HG02610 (cell line): Measurements from ENCODE around the gene GLYAT.
"Not testable (repeated sequence)": the region's sequence is repeated elsewhere in the genome, so short reads cannot be mapped to it uniquely, and the experiment has no call there.

ENCODE experiments used
- ATAC-seq: cut with Tn5 transposase; IDR thresholded peaks from one replicate; pipeline ENCODE4 v1.9.1; 2021; ENCODE audit warnings: mild to moderate bottlenecking, moderate library complexity; ENCODE audit not compliant: unreplicated experiment

GLYAT gene

DNA sequence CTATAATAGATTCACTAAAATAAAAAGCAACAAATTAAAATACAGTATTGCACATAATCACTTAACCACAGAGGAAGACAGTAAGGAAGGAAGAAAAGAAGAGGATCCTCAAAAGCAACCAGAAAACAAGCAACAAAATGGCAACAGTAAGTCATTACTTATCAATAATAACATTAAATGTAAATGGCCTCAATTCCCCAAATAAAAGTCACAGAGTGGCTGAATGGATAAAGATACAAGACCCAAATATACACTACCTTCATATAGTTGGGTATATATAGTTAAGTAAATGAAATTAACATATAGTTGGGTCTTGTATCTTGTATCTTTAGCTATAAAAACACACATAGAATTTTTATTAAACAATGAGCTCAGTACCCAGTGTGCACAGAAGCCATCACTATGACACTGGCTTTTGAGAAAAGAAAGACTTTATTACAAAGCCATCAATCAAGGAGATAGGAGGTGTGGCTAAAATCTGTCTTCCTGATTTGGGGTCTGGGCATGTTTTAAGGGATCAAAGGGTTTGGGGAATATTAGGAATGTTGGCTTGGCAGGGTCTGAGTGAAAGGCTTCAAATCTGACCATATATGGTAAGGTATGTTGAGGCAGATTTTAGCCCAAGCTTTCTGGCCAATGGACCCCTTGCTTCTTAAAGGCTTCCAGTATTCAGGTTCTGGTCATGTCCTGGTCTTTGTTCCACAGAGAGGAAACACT is 13.4 kb upstream of the GLYAT start:
- ATAC-seq, result no peak

DNA sequence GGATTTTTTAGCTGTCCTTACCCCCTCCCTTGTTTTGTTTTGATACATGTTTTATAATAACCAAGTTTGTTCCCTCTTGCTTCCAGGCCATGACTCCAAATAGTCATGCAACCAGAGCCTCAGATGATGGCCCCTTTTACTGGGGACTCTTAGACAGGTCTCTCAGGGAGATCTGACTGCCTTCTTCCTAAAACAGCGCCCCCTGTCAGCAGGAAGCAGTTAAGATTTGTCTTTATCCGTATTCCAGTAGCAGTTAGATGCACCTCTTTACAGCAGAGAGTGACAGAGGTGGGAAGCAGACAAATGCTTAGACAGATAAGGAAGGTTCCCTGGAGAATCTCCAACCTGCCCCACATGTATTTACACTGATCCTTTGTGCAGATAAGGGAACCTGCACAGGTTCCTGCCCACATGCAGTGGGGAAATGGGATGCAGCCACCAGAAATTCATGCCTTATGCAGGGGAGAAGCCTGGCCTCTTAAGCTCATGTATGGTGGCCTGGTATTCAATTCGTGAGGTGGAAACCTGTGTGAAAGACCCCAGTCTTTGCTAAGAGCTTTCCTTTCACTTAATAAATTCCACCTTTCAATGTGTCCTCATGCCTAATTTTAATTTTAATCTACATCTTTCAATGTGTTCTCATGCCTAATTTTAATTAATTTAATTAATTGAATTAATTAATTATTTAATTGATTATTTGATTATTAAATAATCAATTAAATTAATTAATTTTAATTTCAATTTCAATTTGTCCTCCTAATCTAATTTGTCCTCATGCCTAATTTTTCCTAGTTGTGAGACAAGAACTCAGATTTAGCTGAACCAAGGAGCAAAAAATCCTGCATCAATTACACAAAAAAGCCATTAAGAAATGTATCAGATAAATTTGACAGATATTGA is 11.5 kb upstream of the GLYAT start:
- ATAC-seq, result no peak

DNA sequence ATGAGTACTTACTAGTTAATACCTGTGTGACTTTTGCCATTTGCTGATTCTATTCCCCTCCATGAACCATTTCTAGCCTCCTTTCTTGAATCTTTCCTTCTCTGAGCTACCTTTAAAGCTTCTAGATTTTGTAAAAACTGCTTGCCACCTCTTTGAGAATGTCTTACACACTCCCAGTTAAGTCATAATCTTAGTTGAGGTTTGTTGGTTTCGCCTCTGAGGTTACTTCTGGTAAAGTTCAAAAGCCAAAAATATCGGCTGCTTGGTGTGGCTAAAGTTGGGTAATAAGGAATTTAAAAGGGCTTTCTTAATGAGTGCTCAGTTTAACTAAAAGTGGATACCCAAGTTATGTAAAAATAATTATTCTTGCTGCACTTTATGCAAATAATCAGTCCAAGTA is 10.4 kb upstream of the GLYAT start:
- ATAC-seq, result peak; percentile 80

DNA sequence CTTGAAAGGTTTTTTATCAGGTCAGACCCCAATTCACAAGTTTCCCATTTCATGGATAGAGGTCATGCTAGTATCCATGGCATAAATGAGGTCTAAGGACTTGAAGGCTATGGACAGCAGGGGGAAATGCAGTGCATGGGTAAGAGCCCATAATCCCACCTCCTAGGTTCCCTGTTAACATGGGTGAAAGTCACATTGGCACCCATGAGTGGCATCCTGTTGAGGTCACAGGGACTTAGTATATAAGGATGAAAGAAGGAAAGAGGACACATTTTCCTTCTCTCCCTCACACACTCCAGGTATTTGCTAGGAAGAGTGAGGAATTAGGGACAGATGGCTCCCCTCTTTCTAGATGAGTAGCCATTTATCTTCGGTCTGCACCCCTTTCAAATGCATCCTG is 9.4 kb upstream of the GLYAT start:
- ATAC-seq, result no peak

DNA sequence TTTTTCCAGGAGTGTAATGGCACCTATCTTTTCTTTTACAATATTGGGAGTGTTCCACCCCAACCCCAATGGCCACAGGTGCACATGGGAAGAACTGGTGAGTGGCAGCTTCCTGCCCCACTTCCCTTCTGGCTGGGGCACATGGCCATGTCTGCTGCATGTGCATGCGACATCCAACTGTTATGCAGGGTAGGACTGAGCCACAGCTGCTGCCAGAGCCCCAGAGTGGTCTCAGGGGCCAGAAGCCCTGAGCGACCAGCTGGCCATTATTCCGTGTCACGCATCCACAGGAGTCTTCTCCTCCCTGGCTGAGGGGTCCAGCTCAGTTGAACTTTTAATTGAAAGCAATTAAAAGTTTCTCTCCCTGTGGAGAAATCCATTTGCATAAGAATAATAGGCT is 8.7 kb upstream of the GLYAT start:
- ATAC-seq, result no peak

DNA sequence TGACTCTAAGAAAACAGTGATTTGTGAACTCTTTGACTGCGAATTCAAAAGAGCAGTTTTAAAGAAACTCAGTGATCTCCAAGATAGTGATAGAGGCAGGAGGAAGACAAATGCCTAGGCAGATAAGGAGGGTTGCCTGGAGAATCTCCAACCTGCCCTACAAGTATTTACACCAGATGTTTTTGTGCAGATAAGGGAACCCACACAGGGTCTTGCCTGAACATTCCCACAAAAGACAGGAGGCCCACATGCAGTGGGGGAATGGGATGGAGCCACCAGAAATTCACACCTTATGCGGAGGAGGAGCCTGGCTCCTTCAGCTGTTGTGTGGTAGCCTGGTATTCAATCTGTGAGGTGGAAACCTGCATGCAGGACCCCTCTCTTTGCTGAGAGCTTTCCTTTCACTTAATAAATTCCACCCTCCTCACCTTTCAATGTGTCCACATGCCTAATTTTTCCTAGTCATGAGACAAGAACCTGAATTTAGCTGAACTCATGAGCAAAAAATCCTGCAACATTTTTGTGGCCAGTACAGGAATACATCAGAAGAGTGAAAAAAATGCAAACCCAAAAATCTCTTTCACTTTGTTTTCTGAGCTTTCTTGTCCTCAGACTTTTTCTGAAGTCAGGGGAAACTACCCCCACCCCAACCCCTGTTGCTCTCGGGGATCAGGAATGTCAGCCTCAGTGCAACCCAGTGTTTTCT is 8.1 kb upstream of the GLYAT start:
- no peak for ATAC-seq

DNA sequence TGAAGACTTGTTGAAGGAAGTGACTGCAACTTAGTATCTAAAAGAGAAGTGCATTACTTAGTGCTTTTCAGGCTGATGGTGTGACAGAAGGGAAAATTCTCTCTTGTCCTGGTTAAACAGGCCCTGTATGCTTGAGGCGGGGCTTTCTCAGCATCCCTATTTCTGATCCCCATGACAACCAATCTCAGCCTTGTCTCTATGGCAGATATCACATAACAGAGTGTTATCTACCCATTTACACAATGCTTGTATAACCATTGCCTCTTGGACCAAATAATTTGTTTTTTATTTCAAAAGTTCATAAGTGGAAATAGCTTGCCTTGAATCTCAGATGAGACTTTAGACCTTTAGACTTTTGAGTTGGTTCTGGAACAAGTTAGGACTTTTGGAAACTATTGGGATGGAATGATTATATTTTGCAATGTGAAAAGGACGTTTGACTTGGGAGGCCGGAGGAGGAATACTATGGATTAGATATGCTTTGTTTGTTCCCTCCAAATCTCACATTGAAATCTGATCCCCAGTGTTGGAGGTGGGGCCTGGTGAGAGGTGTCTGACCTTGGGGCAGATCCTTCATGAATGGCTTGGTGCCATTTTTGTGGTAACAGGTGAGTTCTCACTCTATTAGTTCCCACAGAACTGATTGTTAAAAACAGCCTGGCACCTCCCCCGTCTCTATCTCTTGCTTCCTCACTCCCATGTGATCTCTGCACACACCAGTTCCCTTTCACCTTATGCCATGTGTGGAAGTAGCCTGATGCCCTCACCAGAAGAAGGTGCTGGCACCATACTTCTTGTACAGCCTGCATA is 3.1 kb upstream of the GLYAT start:
- ATAC-seq, result no peak

DNA sequence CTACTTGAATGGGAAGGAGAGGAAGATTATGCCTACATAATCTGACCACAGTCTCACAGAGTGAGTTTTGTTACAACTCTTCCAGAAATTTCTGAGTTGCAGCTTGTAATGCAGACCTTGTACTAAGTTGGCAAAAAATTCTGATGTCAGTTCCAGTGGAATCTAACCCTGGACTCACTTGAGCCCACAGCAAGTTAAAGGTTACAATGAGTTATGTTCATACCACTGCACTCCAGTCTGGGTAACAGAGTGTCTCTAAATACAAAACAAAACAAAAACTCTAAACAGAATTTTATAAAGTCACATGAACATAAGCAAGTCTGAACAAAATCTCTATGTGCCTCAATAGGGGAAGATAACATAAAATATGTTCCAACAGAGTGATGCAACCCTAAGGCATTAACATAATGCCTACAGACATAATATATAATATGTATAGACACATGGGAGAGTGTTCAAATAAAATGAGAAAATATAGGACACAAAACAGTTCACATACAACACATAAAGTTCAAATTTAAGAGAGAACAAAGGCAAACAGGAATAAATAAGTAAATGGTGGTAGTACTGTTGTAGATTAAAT is 1.1 kb downstream of the GLYAT start:
- ATAC-seq, result no peak

DNA sequence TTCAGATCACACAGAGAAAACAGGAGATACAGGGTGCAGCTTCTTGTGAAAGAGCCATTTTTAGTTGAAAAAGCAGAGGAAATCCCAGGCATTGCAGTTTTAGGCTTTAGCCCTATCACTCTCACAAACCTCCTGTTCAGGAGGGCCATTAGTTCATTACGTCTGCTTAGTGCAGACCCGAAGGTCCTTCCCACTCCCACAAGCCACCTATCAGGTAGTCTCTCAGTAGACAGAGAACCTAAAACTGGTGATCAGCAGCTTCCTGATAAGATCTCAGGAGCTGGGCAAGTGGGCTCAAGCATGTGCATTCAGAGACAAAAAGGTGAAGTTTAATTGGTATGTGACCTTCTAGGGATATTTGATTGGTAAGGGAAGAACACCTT is 4.3 kb downstream of the GLYAT start:
- no peak for ATAC-seq

DNA sequence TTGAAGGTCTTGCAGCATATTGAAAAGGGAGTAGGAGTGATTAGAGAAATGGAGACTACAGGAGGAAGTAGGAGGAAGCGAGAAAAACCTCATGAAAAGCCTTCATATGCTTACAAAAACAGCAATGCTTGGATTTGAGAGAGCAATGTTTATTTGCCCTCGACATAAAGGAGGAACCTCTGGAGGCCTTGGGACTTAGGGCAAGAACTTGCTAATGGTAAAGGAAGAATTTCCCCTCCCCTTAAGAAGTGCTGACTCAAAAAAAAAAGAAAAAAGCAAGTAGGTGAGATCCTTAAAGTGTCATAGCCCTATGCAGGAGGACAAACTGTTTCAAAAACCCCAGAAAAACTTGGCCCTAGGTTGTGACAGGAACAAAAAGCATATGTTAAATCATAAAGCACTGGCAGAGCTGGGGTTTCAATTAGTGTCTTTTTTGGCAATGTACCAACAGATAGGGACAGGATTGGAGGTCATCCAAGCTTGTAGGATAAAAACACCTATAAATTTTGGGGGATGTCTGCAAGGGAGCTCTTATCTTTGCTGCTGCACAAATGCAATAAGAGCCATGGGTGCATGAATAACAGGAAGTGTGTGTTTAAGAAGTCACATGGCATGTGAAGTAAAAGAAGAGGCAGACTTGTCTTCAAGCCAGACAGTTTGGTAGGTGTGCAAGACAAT is 4.9 kb downstream of the GLYAT start:
- no peak for ATAC-seq

DNA sequence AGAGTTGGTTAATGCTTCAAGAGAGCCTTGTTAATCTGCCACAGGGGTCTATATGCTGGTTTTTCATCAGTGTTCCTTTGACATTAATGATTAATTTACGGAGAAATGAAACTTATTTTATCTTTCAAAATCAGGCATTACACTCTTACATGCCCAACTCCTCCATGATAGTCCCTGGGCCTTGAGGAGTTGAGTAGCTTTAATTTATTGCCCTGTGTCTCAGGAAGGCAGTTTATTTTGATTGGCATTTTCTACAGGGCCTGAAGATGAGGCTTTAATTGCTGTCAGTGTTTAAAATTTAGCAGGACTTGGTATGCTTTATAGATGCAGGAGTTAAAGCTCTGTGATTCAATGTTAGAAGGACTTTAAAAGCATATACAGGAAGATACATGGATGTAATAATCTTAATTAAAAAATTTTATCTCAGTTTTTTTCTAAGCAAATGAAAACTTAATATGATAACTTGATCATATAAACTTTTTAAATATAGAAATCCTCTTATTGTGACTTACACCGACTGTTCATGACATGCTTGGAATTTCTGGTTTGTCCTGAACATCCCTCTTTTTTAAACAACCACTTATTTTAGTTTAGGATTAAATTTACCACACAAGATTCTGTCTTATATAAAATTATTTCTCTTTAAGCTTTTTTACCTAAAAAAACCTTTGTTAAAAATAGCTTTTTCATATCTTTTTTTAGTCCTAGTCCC is 12.2 kb downstream of the GLYAT start:
- no peak for ATAC-seq

DNA sequence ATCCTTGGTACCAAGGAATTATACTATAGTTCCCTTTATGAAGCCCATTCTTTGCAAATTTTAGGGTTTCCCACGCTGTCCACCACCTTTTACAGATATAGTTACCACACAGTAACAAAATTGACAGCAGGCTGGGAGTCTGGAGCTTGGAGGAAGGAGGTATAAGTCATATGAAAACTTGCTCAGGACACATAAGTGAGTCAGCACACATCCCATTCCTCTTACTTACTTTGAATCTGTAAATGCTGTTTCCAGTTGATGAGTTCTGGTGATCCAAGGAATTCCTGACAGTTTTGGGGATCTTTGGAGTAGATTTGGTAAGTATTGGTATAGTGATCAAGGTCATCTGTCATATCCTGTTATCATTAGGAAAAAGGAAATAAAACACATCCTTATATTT is 19.2 kb downstream of the GLYAT start:
- no peak for ATAC-seq

DNA sequence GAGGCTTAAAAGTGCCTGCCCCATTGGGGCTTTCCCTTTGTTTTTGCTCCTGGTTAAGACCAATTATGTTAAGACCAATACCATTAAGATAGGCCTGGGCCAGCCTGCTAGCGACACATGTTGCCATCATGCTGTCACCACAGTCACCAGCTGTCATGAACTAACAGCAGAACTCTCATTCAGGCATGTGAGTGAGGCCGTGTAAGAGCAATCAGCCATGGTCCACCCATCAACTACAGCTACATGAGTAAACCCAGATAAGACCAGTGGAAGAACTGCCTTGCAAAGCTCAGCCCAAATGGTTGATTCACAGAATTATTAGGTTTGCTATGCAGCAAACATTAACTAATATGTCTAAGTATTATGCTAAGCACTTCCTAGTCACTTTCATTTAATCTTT is 19.9 kb downstream of the GLYAT start:
- no peak for ATAC-seq

DNA sequence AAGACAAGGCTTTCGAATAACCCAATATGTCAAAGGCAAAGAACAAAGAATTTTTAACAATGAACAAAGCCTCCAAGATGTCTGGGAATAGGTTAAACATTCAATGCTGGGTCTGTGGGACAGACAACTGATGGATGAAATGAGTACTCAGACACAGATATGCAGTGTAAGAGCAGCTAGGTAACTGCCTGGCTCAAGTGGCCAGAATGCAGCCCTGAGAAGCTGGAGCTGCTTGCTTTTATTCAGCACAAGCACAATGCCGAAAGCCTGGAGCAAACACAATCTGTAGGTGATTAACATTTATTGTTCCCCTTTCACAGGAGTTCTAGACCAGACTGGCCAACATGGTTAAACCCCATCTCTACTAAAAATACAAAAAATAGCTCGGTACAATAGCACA is 24.0 kb downstream of the GLYAT start:
- ATAC-seq, result no peak

DNA sequence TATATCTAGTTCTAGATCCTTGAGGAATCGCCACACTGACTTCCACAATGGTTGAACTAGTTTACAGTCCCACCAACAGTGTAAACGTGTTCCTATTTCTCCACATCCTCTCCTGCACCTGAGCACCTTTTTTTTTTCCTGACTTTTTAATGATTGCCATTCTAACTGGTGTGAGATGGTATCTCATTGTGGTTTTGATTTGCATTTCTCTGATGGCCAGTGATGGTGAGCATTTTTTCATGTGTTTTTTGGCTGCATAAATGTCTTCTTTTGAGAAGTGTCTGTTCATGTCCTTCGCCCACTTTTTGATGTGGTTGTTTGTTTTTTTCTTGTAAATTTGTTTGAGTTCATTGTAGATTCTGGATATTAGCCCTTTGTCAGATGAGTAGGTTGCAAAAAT is 34.9 kb downstream of the GLYAT start:
- not testable (repeated sequence) for ATAC-seq

DNA sequence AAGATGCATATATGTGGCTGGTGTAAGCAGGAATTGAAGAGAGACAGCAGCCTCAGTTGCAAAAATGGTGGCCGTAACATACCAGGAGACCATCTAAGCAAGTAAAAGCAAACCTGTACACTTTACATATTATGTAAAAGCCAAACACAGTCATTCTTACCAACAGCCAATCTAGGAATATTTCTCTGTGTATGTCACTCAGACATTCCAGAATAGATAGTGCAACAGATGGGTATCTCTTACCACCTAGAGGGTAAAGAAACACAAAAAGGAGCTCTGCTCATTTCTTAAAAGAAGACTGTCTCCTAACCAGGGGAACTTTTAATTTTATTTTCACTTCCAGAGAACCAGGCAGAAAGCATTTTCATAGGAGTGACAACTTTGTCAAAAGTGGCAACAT is 38.7 kb downstream of the GLYAT start:
- no peak for ATAC-seq

DNA sequence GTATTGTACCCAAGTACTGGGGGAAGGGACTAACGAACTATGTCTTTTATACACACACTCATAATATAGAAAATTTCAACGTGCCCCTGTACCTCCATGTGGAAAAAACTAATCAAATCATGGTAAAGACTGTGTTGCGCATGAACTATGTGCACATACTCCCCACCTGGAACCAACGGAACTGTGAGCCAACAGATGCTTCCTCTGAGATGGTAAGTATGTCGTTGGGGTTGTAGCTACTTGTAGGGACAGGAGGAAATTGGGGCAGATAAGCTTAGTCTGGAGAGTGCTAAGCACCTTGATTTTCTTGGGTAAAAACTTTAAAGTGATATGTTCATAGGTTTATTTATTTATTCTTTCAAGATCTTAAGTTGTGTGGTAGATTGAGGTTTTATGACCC is 40.1 kb downstream of the GLYAT start:
- no peak for ATAC-seq

DNA sequence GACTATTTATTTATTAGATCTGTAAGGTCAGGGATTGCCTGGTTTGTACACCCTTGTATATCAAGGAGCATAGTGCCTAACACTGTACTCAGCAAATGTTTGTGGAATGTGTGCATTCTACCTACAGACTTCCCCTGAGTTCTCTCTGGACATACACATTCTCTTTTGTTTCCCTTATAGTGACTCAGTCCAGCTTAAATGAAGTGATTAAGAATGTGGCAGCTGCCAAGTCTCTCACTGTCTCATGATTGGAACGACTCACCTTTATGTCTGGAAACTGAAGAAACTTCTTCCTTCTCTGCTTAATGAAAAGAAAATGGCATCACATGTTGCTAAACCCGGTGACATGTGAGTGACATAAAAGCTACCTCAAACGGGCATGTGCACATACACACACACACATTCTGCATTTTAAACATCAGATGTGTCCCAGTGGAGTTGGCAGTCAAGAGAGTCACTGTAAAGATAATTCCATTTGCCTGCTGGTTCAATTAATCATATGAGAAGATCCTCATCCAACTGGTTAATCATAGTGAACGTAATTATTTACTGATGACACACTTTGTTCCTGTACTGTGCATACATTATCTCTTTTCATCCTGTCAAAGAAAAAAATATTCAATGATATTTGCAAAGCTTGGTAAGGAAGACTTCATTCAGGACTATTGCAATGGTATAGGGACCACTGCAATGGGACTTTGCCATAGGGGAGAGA is 42.8 kb downstream of the GLYAT start:
- ATAC-seq, result no peak
